ENCODE measurements around the gene COX4I1. TPM values are rescaled to one million over a fixed set of nuclear protein-coding genes. Genes with fewer than 3 reads are reported as not detected.
"Not testable (repeated sequence)": the region's sequence is repeated elsewhere in the genome, so short reads cannot be mapped to it uniquely, and the experiment has no call there.

Gene COX4I1
- total RNA-seq, 1 experiment from 2014 or later, result 417 TPM

DNA sequence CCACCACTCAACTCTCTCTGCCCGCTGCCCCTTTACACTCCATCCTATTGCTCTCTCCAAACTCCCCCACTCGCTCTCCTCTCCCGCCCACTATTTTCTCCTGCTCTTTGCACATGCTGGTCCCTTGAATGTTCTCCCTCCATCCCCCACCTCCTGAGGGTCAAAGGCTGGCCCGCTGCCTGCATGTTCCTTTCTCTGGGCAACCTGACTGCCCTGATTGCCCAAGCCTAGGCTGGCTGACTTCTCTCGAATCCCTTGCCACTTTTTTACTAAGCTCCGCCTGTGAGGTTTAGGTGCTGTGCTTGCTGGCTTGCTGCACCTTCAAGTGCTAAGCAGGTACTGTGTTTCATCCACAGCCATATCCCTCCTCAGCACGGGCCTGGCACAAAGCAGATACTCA lies 2.9 kb upstream of the COX4I1 start:
- Histone ChIP-seq H3K9me2 (replicated peaks; ENCODE audit: insufficient read depth, low read length) (no peaks in the 10 kb centered on the region), H3K4me2 (ENCODE audit: low read depth, low read length, poor library complexity, severe bottlenecking) (no peak overlapping the region), H3K79me2 (ENCODE audit: low read length) (peaks cover 98% of the 10 kb centered on the region), H3K4me3 (ENCODE audit: low read length) (no peak overlapping the region), H4K20me1 (ENCODE audit: insufficient read depth, low read depth, low read length) (peaks cover 62% of the 10 kb centered on the region), H3K27ac (ENCODE audit: low read length) (no peak overlapping the region), H3K36me3 (ENCODE audit: insufficient read depth, low read length) (peaks cover 32% of the 10 kb centered on the region; the same call in 1 of the 2 replicates), H3K9ac (ENCODE audit: low read length) (no peak overlapping the region), H2AFZ (ENCODE audit: low read length) (no peak overlapping the region), H3K27me3 (ENCODE audit: low read length) (no peaks in the 10 kb centered on the region), H3K4me1 (ENCODE audit: low read length) (peaks cover 23% of the 10 kb centered on the region), H3K9me3 (ENCODE audit: low read length) (no peaks in the 10 kb centered on the region)
- no peak for DNase-seq

DNA sequence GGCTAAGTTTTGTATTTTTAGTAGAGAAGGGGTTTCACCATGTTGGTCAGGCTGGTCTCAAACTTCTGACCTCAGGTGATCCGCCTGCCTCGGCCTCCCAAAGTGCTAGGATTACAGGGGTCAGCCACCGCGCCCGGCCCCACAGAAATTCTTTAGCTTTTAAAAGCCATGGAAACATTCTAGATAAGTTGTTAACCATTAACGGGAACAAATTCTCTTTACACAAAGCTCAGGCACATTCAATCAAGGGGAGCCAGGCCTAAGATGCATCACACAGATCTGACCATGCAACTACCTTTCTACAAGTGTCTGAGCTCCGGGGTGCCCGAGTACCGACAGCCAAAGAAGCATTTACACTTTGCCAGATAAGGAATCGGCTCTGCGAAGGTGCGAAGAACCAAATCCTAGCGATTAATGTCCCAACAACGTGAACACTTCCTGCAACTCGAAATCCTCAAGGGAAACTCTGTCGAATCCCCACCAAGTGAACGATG lies 1.2 kb upstream of the COX4I1 start:
- Histone ChIP-seq H3K27ac (ENCODE audit: low read length) (no peak overlapping the region), H3K9ac (ENCODE audit: low read length) (peak overlapping the region; percentile 98), H3K9me3 (ENCODE audit: low read length) (no peaks in the 10 kb centered on the region), H3K9me2 (replicated peaks; ENCODE audit: insufficient read depth, low read length) (no peaks in the 10 kb centered on the region), H3K79me2 (ENCODE audit: low read length) (peaks cover 86% of the 10 kb centered on the region), H2AFZ (ENCODE audit: low read length) (no peak overlapping the region), H3K4me1 (ENCODE audit: low read length) (peaks cover 23% of the 10 kb centered on the region), H3K36me3 (ENCODE audit: insufficient read depth, low read length) (peaks cover 49% of the 10 kb centered on the region), H3K4me3 (ENCODE audit: low read length) (peak overlapping the region; percentile 87), H4K20me1 (ENCODE audit: insufficient read depth, low read depth, low read length) (peaks cover 62% of the 10 kb centered on the region), H3K27me3 (ENCODE audit: low read length) (no peaks in the 10 kb centered on the region), H3K4me2 (ENCODE audit: low read depth, low read length, poor library complexity, severe bottlenecking) (peak overlapping the region; percentile 75)
- no peak for DNase-seq

DNA sequence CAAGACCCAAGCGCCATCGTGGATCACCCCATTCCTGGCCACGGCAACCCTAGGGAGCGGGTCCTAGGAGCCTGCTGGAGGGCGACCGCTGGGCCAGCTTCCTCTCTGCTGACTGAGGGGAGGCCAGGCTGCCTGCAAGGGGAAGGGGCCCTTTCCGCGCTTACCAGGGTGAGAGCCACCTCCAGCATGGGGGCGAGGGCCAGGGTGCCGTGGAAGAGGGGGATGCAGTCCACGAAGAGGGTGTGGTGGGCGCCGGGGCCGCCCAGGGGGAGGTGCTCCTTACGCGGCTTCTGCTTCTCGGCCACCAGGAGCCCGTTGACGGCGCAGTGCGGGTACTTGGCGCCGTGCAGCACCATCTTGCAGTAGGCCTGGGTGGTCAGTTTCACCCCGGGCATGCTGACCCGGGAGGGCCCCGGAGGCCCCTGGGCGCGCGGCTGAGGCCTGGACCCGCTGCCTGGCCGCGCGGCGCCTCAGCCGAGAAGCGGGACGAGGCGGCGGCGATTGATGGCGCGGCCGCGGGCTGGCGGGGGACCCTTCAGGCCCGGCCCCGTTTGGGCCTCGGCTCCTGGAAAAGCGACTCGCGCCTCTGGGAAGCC lies 496 bp upstream of the COX4I1 start:
- H3K27me3 ChIP-seq (ENCODE audit: low read length), result no peaks in the 10 kb centered on the region
- H3K27ac ChIP-seq (ENCODE audit: low read length), result peak overlapping the region; percentile 41; the same call in 1 of the 2 replicates
- H3K4me1 ChIP-seq (ENCODE audit: low read length), result peaks cover 23% of the 10 kb centered on the region
- DNase-seq, result peak; percentile 73
- peaks cover 80% of the 10 kb centered on the region for H3K79me2 ChIP-seq (ENCODE audit: low read length)
- peak overlapping the region; percentile 87 for H3K4me3 ChIP-seq (ENCODE audit: low read length)
- H4K20me1 ChIP-seq (ENCODE audit: insufficient read depth, low read depth, low read length), result peaks cover 57% of the 10 kb centered on the region
- peaks cover 51% of the 10 kb centered on the region for H3K36me3 ChIP-seq (ENCODE audit: insufficient read depth, low read length)
- H3K4me2 ChIP-seq (ENCODE audit: low read depth, low read length, poor library complexity, severe bottlenecking), result peak overlapping the region; percentile 75
- H2AFZ ChIP-seq (ENCODE audit: low read length), result no peak overlapping the region; the same call in 1 of the 2 replicates
- no peaks in the 10 kb centered on the region for H3K9me2 ChIP-seq (replicated peaks; ENCODE audit: insufficient read depth, low read length)
- H3K9me3 ChIP-seq (ENCODE audit: low read length), result no peaks in the 10 kb centered on the region
- H3K9ac ChIP-seq (ENCODE audit: low read length), result peak overlapping the region; percentile 98

DNA sequence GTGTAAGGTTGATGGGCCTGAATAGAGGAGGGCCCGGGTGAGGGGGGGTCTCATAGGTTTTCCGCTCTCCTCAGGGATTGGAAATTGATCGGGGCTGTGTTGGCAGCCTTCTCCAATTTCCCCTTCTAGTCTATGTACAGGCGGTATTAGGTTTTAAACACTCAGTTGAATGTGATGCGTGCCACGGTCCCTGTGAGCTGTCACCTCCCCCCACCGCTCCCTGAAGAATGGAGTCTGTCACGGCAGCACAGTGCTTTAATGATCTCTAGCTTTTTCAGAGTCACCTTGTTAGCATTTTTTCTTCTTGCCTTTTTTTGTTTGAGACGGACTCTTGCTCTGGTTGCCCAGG lies 800 bp downstream of the COX4I1 start:
- Histone ChIP-seq H3K4me1 (ENCODE audit: low read length) (peaks cover 23% of the 10 kb centered on the region), H3K9me3 (ENCODE audit: low read length) (no peaks in the 10 kb centered on the region), H3K4me3 (ENCODE audit: low read length) (peak overlapping the region; percentile 87), H3K79me2 (ENCODE audit: low read length) (peaks cover 67% of the 10 kb centered on the region), H3K9me2 (replicated peaks; ENCODE audit: insufficient read depth, low read length) (no peaks in the 10 kb centered on the region), H3K4me2 (ENCODE audit: low read depth, low read length, poor library complexity, severe bottlenecking) (peak overlapping the region; percentile 75), H4K20me1 (ENCODE audit: insufficient read depth, low read depth, low read length) (peaks cover 56% of the 10 kb centered on the region), H3K27me3 (ENCODE audit: low read length) (no peaks in the 10 kb centered on the region), H2AFZ (ENCODE audit: low read length) (no peak overlapping the region), H3K9ac (ENCODE audit: low read length) (peak overlapping the region; percentile 98), H3K36me3 (ENCODE audit: insufficient read depth, low read length) (peaks cover 46% of the 10 kb centered on the region), H3K27ac (ENCODE audit: low read length) (peak overlapping the region; percentile 34; the same call in 1 of the 2 replicates)
- DNase-seq, result no peak

DNA sequence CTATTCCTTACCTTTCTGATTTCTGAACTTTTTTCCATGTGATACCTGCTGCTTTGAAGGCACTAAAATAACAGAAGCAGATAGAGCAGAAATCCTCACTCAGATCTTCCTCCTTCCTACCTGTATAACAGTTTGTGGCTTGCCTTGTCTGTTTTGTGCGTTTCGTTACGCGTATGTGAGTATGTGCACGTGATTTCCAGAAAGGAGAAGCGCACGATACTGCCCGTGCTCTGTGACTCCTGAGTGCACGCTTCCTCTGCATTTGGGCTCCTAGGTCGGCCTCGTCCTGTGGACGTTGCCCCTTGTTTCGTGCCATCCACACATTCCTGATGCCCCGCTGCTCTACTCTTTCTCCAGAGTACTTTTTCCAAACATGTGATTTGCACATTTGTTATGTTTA lies 4.1 kb downstream of the COX4I1 start:
- H3K9me3 ChIP-seq (ENCODE audit: low read length), result no peaks in the 10 kb centered on the region
- peaks cover 11% of the 10 kb centered on the region for H3K4me1 ChIP-seq (ENCODE audit: low read length)
- no peaks in the 10 kb centered on the region for H3K27me3 ChIP-seq (ENCODE audit: low read length)
- no peak for DNase-seq
- H3K4me3 ChIP-seq (ENCODE audit: low read length), result no peak overlapping the region
- H3K27ac ChIP-seq (ENCODE audit: low read length), result no peak overlapping the region
- peaks cover 34% of the 10 kb centered on the region for H3K79me2 ChIP-seq (ENCODE audit: low read length)
- H2AFZ ChIP-seq (ENCODE audit: low read length), result no peak overlapping the region
- no peak overlapping the region for H3K4me2 ChIP-seq (ENCODE audit: low read depth, low read length, poor library complexity, severe bottlenecking)
- H3K9ac ChIP-seq (ENCODE audit: low read length), result no peak overlapping the region
- peaks cover 33% of the 10 kb centered on the region for H4K20me1 ChIP-seq (ENCODE audit: insufficient read depth, low read depth, low read length)
- no peaks in the 10 kb centered on the region for H3K9me2 ChIP-seq (replicated peaks; ENCODE audit: insufficient read depth, low read length)
- H3K36me3 ChIP-seq (ENCODE audit: insufficient read depth, low read length), result peaks cover 42% of the 10 kb centered on the region

DNA sequence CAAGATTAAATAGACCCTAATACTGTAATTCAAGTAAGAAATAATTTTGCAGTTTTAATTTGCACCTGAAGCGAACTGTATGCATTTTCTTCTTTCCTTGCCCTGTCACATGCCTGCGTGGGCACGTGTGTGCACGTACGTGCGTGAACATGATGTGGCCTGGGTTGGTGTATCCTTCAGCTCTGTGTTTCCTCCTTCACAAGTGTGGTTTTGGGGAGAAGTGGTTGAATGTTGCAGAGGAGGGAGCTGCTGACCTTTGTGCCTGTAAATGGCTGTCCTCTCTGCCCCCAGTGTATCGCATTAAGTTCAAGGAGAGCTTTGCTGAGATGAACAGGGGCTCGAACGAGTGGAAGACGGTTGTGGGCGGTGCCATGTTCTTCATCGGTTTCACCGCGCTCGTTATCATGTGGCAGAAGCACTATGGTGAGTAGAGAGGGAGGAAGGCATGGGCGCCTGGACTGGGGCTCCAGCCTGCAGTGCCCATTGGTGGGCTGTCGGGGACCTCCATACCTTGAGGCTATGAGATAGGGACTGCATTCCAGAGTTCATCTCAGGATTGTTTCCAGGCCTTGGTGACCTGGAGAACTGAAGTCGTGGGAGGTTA lies 6.0 kb downstream of the COX4I1 start:
- Histone ChIP-seq H3K27ac (ENCODE audit: low read length) (no peak overlapping the region), H3K79me2 (ENCODE audit: low read length) (peaks cover 16% of the 10 kb centered on the region), H2AFZ (ENCODE audit: low read length) (no peak overlapping the region), H3K9ac (ENCODE audit: low read length) (no peak overlapping the region), H3K27me3 (ENCODE audit: low read length) (no peaks in the 10 kb centered on the region), H3K36me3 (ENCODE audit: insufficient read depth, low read length) (peaks cover 42% of the 10 kb centered on the region), H3K9me2 (replicated peaks; ENCODE audit: insufficient read depth, low read length) (no peaks in the 10 kb centered on the region), H3K9me3 (ENCODE audit: low read length) (no peaks in the 10 kb centered on the region), H4K20me1 (ENCODE audit: insufficient read depth, low read depth, low read length) (peaks cover 21% of the 10 kb centered on the region), H3K4me2 (ENCODE audit: low read depth, low read length, poor library complexity, severe bottlenecking) (no peak overlapping the region), H3K4me3 (ENCODE audit: low read length) (no peak overlapping the region), H3K4me1 (ENCODE audit: low read length) (peaks cover 9% of the 10 kb centered on the region)
- DNase-seq, result no peak

DNA sequence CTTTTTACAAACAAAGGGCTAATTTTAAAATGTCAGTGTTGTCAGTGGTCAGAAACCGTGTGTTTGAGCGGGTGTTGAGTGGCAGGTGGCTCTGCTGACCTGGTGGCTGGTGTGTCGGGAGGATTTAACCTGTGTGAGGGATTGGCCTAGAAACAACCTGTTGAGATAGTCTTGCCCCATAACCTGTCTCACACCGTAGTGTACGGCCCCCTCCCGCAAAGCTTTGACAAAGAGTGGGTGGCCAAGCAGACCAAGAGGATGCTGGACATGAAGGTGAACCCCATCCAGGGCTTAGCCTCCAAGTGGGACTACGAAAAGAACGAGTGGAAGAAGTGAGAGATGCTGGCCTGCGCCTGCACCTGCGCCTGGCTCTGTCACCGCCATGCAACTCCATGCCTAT lies 7.0 kb downstream of the COX4I1 start:
- no peak overlapping the region for H3K4me3 ChIP-seq (ENCODE audit: low read length)
- H3K4me1 ChIP-seq (ENCODE audit: low read length), result no peaks in the 10 kb centered on the region
- DNase-seq, result no peak
- no peaks in the 10 kb centered on the region for H3K9me3 ChIP-seq (ENCODE audit: low read length)
- H3K79me2 ChIP-seq (ENCODE audit: low read length), result peaks cover 6% of the 10 kb centered on the region
- H3K4me2 ChIP-seq (ENCODE audit: low read depth, low read length, poor library complexity, severe bottlenecking), result no peak overlapping the region
- H3K9ac ChIP-seq (ENCODE audit: low read length), result no peak overlapping the region
- H3K36me3 ChIP-seq (ENCODE audit: insufficient read depth, low read length), result peaks cover 34% of the 10 kb centered on the region
- no peak overlapping the region for H2AFZ ChIP-seq (ENCODE audit: low read length)
- H4K20me1 ChIP-seq (ENCODE audit: insufficient read depth, low read depth, low read length), result peaks cover 11% of the 10 kb centered on the region
- H3K27me3 ChIP-seq (ENCODE audit: low read length), result no peaks in the 10 kb centered on the region
- no peaks in the 10 kb centered on the region for H3K9me2 ChIP-seq (replicated peaks; ENCODE audit: insufficient read depth, low read length)
- no peak overlapping the region for H3K27ac ChIP-seq (ENCODE audit: low read length)

DNA sequence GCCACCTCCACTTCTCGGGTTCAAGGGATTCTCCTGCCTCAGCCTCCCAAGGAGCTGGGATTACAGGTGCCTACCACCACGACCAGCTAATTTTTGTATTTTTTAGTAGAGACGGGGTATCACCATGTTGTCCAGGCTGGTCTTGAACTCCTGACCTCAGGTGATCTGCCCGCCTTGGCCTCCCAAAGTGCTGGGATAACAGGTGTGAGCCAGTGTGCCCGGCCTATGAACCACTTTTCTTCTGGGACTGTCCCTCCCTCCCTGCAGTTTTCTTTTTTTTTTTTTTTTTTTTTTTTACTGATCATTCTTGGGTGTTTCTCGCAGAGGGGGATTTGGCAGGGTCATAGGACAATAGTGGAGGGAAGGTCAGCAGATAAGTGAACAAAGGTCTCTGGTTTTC lies 7.8 kb downstream of the COX4I1 start:
- H4K20me1 ChIP-seq (ENCODE audit: insufficient read depth, low read depth, low read length); H3K9ac ChIP-seq (ENCODE audit: low read length); H3K4me2 ChIP-seq (ENCODE audit: low read depth, low read length, poor library complexity, severe bottlenecking); H3K9me3 ChIP-seq (ENCODE audit: low read length); H3K4me3 ChIP-seq (ENCODE audit: low read length); H3K27ac ChIP-seq (ENCODE audit: low read length); H3K27me3 ChIP-seq (ENCODE audit: low read length); H3K4me1 ChIP-seq (ENCODE audit: low read length); H3K9me2 ChIP-seq (replicated peaks; ENCODE audit: insufficient read depth, low read length); H2AFZ ChIP-seq (ENCODE audit: low read length); H3K79me2 ChIP-seq (ENCODE audit: low read length); DNase-seq: not testable (repeated sequence)
- peaks cover 26% of the 10 kb centered on the region for H3K36me3 ChIP-seq (ENCODE audit: insufficient read depth, low read length)
